HG03342 (cell line): ENCODE results near the gene DLL4.

Experiments used
- ATAC-seq: cut with Tn5 transposase; IDR thresholded peaks from one replicate; pipeline ENCODE4 v1.9.1; 2021; ENCODE audit warnings: mild to moderate bottlenecking, moderate library complexity; ENCODE audit not compliant: unreplicated experiment

The DLL4 gene

GRCh38 chr15:40928821-40929659, at the start of gene DLL4:
Gene DLL4 (plus strand): TSS chr15:40929340. CDS start chr15:40929669, 329 bp downstream.
- ATAC-seq: no peak

DNA sequence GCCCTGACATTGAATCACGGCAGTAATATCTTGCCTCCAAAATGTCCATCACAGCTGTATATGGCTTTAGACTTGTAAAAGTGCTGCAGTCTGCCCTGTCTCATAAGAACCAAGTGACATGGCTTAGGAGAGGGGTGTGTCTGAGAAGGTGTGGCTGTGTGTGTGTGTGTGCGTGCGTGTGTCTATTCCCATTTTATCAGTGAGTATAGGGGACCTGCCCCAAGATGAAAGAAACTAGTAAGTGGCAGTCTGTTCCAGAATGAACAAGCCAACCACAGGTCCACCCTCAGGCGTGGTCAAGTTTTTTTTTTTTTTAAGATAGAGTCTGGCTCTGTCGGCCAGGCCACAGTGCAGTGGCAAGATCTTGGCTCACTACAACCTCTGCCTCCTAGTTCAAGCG, 49.5 kb upstream of the DLL4 start:
- no peak for ATAC-seq

- no peak for ATAC-seq
Observed at GRCh38 chr15:40881351-40881750, 47.8 kb upstream of the DLL4 start.

DNA sequence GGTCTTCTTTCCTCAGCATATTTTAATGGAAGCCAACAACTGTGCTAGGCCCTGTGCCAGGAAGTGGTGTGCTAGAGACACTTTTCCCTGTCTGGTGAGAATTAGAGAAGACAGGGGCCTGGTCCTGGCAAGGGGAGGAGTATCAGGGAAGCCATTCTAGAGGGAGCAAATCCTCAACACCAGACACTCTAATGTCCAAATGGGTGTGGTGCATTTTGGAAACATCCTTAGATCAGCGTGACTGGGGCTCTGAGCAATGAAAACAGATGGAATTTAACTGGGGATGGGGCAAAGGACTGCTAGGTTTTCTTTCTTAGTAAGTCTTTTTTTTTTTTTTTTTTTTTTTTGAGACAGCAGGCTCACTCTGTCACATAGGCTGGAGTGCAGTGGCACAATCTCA, 42.6 kb upstream of the DLL4 start:
- ATAC-seq: no peak

- ATAC-seq: no peak
Observed at GRCh38 chr15:40889112-40889511, 40.0 kb upstream of the DLL4 start.

- ATAC-seq: no peak
Observed at GRCh38 chr15:40891138-40891537, 38.0 kb upstream of the DLL4 start.

GRCh38 chr15:40891810-40892446, 37.2 kb upstream of the DLL4 start:
- no peak for ATAC-seq

DNA sequence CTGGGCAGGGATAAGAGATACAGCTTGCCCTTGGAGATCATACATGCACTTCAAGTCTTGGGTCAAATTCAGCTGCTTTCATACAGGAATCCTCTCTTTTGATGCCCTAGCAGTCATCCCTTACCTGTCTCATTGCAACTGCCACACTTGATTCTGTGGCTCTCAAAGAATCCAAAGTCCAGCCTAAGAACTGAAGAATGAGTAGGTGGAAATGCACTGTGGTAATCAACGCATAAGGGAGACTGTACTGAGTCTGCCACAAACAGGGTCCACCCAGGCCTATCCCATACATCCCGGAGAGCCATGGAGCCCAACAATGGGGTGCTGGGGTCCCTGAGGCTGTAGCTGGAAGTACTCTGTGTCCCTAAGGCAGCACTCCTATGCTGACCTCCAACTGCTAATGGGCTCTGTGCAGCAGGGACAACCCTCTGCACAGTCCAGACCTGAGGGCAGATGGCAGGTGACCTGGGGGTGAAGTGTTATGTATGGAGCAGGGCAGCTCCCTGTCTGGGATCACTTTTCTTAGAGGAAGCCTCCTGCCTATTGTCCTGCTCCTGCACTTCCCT, 36.6 kb upstream of the DLL4 start:
- no peak for ATAC-seq

DNA sequence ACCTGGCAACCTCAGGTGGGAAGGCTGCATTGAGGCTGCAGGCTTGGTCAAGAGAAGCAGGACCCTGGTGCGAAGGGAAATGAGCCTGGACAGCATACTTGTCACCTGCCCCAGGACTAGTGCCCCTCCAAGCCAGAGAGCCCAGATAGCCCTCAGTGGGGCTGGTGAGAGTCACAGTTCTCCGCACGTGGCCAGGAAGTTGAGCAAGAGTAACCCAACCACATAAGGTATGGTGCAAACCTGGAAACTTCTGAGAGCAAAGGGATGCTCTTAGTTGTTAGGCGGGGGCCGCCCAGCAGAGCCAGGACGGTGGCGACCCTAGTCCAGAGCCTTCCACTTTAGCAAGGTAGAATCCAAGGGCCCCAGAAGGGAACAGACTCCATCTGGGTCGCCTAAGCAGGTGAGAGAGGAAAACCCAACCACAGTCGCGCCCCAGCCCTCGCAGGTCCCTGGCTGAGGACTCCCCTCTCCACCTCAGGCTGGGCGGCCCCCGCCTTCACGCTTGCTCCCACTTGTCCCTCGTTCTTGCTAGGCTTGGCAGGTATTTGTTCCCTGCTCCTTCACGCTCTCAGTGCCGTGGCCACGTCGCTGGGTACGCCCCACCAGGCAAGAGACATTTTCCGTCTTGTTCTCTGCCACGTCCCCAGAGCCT, 36.0 kb upstream of the DLL4 start:
- no peak for ATAC-seq

DNA sequence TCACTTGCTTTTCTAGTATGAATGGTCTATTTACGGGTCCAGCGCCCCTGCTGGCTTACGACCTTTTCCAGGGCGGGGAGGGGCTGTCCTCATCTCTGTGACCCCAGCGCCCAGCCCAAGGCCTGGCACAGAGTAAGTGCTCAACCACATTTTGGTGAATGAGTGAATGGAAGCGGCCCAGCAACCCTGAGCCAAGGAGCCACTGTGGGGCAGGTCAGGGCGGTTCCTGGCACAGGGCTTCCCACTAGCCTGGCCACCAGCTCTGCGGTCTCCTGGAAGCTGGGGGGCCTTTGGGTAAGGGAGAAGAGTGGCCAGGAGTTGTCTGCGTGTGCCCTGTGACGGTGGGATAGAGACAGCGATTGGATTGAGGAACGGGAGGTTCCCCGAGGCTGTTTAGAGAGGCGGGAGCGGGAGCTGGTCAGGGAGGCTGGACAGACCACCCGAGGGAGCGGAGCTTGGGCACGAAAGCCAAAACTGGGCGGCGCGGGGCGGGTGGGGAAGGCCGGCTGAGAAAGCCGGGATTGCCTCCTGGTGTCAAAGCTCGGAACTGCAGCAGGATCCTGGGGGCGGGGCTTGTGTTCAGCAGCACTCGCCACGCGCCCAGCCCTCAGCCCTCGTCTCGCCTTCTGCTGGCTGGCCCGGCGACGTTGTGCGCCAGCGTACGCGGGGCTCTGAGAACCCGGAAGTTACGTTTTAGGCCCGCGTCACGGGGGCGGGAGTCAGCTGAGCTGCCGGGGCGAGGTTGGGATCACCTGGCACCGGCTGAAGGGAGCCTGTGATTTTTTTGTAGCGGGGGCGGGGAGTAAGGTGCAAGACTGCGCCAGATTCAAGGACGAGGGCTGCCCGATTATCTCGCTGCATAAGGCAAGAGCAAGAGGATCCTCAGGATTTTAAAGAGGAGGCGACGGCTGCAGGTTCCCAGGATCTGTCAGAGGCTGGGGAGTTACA, 35.1 kb upstream of the DLL4 start, which contains the start of gene VPS18:
VPS18 (plus strand) TSS at position 718 of the 948 bp plus-strand sequence. CDS start 319 bp downstream, outside the sequence.
- peak; percentile 79 for ATAC-seq

DNA sequence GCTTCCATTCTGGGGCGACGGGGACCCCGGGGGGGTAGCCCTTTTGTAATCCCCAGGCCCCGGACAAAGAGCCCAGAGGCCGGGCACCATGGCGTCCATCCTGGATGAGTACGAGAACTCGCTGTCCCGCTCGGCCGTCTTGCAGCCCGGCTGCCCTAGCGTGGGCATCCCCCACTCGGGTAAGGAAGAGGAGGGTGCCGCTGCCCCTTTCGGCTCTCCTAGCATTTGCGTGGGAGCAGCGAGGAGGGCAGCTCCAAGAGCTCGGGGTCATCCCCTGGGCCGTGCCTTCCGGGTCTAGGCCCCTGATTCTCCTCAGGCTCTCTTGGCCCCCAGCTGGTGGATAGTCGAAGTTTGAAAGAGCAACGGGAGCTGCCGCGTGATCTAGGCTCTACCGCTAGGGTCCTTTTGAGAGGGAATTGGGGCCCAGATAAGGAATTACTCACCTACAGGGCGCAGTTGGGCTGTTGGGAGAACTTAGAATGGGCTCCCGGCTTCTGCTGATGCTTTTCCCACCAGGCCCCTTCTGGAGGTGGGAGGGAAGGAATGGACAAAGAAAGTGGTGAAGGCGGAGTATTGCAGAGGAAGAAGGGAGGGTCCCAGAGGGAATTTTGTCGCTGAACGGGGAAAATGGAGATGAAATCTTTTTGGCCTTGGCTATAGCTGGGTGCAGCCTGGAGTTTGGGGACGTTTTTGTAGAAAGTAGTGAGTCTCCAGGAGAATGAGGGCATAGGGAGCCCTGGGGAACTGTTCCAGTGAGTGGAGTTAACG, 34.3 kb upstream of the DLL4 start:
- ATAC-seq: peak; percentile 47

GRCh38 chr15:40899536-40900207, 29.5 kb upstream of the DLL4 start:
- ATAC-seq: no peak

DNA sequence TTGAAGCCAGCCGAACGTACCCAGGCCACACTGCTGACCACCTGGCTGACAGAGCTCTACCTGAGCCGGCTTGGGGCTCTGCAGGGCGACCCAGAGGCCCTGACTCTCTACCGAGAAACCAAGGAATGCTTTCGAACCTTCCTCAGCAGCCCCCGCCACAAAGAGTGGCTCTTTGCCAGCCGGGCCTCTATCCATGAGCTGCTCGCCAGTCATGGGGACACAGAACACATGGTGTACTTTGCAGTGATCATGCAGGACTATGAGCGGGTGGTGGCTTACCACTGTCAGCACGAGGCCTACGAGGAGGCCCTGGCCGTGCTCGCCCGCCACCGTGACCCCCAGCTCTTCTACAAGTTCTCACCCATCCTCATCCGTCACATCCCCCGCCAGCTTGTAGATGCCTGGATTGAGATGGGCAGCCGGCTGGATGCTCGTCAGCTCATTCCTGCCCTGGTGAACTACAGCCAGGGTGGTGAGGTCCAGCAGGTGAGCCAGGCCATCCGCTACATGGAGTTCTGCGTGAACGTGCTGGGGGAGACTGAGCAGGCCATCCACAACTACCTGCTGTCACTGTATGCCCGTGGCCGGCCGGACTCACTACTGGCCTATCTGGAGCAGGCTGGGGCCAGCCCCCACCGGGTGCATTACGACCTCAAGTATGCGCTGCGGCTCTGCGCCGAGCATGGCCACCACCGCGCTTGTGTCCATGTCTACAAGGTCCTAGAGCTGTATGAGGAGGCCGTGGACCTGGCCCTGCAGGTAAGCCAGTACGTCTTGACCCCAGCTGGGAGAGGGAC, 28.7 kb upstream of the DLL4 start:
- ATAC-seq: no peak

DNA sequence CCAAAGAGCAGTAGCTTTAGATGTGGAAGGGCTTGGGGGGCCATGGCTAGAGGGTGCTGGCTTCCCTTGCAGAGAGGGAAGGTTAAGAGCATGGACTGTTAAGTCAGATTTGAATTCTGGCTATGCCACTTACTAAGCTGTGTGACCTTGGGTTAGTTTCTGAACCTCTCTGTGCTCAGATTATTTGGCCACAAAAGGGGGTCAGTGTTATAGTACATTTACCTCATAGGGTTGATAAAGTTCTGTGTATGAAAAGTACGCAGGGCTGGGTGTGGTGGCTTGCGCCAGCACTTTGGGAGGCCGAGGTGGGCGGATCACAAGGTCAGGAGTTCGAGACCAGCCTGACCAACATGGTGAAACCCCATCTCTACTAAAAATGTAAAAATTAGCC, 28.1 kb upstream of the DLL4 start:
- no peak for ATAC-seq

- ATAC-seq: no peak
Observed at GRCh38 chr15:40902605-40903561, 26.3 kb upstream of the DLL4 start.

DNA sequence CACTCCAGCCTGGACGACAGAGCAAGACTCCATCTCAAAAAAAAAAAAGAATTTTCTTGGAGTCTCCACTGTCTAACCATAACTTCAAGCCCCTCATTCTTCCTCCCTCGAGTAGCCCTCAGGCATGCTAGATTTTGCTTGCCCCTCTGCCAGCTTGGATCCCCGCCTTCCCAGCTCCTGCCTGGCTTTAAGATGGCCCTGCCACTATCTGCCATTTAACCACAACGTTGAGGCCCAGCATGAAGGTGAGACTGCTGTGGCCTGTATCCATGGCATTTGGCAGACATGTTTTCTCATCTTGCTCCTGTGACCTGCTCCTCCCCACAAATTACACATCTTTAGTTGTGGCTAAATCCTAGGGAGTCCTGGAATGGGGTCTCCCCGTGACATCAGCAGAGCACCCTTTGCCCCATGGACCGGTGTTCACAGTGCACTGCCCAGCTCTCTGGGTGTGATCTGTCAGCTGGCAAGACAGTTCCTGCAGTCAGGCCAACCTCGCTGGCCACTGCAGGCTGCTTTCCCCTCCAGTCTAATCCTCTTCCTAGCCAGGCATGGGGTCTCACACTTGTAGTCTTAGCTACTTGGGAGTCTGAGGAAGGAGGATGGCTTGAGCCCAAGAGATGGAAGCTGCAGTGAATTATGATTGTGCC, 24.5 kb upstream of the DLL4 start:
- ATAC-seq: no peak
